HepG2 (cell line): ENCODE data around the gene PYGO2.

Source experiments
- EP300 ChIP-seq, 3 experiments: sonication (generic) in 1 of 3; formaldehyde crosslinking in 1 of 3; IDR thresholded peaks; 2 replicates each; pipeline versions ENCODE4 v1.5.1 to v1.6.1; 2011 to 2020; ENCODE audit warnings: low read depth in 2 of 3, low read length in 2 of 3, borderline replicate concordance in 1 of 3, improper control_type of control experiment in 1 of 3, mild to moderate bottlenecking in 1 of 3, missing genetic modification reagents in 1 of 3, moderate library complexity in 1 of 3
- EZH2 ChIP-seq: conservative IDR thresholded peaks from 2 replicates; pipeline ENCODE4 v1.6.1; 2012; ENCODE audit warnings: mild to moderate bottlenecking, low read depth, low read length, moderate library complexity
- POLR2A ChIP-seq, 2 experiments: IDR thresholded peaks; 2 replicates each; pipeline ENCODE4 v1.6.1; 2011; ENCODE audit warnings: low read depth in 2 of 2, low read length in 2 of 2, mild to moderate bottlenecking in 1 of 2, moderate library complexity in 1 of 2; ENCODE audit not compliant: insufficient read depth in 1 of 2
- ZNF660 ChIP-seq: sonication (generic); formaldehyde crosslinking; IDR thresholded peaks from 2 replicates; pipeline ENCODE4 v1.5.1; 2020; ENCODE audit warnings: mild to moderate bottlenecking, low read depth, missing genetic modification reagents, borderline replicate concordance

DNA sequence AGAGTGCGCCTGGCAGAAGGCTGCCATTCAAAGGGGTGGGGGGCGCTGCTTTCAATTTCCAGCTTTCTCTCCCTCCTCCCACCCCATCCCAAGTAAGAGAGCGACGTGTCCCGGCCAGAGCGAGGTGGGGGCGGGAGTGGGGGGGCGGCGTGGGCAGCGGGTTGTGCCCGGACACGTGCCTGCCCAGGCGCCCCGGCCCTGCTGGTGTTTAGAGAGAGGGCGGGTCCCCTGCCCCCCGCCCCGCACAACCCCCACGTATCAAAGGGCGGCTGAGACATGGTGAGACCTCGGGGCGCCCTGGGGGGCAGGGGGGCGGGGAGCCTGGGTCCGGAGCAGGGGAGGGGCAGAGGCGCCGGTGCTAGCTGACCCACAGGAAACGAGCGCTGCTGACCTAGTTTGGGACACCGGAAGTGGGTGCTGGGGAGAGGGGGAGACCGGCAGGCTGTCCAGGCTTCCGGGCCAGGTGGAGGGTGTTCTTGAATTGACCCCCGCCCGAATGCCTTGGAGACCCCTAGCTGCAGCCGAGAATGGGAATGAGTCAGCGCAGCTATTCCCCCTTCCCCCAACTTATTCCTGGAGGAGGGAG, 42.3 kb upstream of the PYGO2 start:
- TF ChIP-seq POLR2A (IDR thresholded peaks at IDR 0.05; ENCODE audit: insufficient read depth in 1 of 2, low read depth in 2 of 2, low read length in 2 of 2) (peak in 1 of 2 experiments; percentile 35; a peak in 1 of 4 replicates), ZNF660 (CRISPR knock-in tag) (no peak), EZH2 (no peak), EP300 (IDR thresholded peaks at IDR 0.05; ENCODE audit: low read depth in 2 of 2, low read length in 2 of 2) (peak in 1 of 2 experiments; percentile 47; a peak in 2 of 4 replicates), EP300 (CRISPR knock-in tag; IDR thresholded peaks at IDR 0.05; ENCODE audit: borderline replicate concordance) (no peak)
